ENCODE data around the gene PRRT4. TPM values are rescaled to one million over a fixed set of nuclear protein-coding genes. Genes with fewer than 3 reads are reported as not detected.

The PRRT4 gene
- total and polyA plus RNA-seq, 2 experiments from 2014 or later: 0.55 to 0.56 TPM

GRCh38 chr7:128309124-128309523 is 52.4 kb downstream of the PRRT4 start:
- 0 out of 2 replicates have a peak, but pooled peaks cover 3% of the 10 kb centered on the region for H3F3A ChIP-seq (replicated peaks; ENCODE audit: low read depth)
- Mint-ChIP-seq H3K4me3 (no peak overlapping the region), H3K27me3 (ENCODE audit: insufficient read depth, low read depth, poor library complexity) (no peaks in the 10 kb centered on the region), H3K9me3 (no peaks in the 10 kb centered on the region), H3K27ac (no peak overlapping the region), H3K36me3 (ENCODE audit: low read depth) (peaks cover 80% of the 10 kb centered on the region), H3K4me1 (no peaks in the 10 kb centered on the region)
- TF ChIP-seq ZNF331 (CRISPR knock-in tag; IDR thresholded peaks at IDR 0.05; ENCODE audit: low read depth) (no peak), ETS1 (IDR thresholded peaks at IDR 0.05) (no peak), STAT1 (IDR thresholded peaks at IDR 0.05; ENCODE audit: unreplicated experiment) (no peak), REST (IDR thresholded peaks at IDR 0.05; ENCODE audit: unreplicated experiment) (no peak), EZH2phosphoT487 (IDR thresholded peaks at IDR 0.05; ENCODE audit: unreplicated experiment) (no peak), ZNF462 (CRISPR knock-in tag; IDR thresholded peaks at IDR 0.05) (no peak)
- peaks cover 2% of the 10 kb centered on the region; the same call in 1 of the 2 replicates for H4K20me1 ChIP-seq (replicated peaks; ENCODE audit: insufficient read depth)
- no peaks in the 10 kb centered on the region for H3K4me1 ChIP-seq (ENCODE audit: insufficient read depth)
- H3K4me2 ChIP-seq: no peak overlapping the region
- DNase-seq (ENCODE audit: low spot score): no peak
- H3K27me3 ChIP-seq (ENCODE audit: insufficient read depth): no peaks in the 10 kb centered on the region
- H2AFZ ChIP-seq: no peak overlapping the region
- no peak for ATAC-seq
- peaks cover 32% of the 10 kb centered on the region for H3K36me3 ChIP-seq (ENCODE audit: insufficient read depth)
- no peak overlapping the region for H3K27ac ChIP-seq (ENCODE audit: low read depth)
- H3K9me2 ChIP-seq (ENCODE audit: insufficient read depth): no peaks in the 10 kb centered on the region
- H3K79me2 ChIP-seq (replicated peaks; ENCODE audit: insufficient read depth): no peaks in the 10 kb centered on the region
- no peak overlapping the region for H3K4me3 ChIP-seq
